HEK293 (cell line): ENCODE data around the gene LMF1.

Experiments used
- CTCF ChIA-PET: fragments of 350-600 bp; formaldehyde crosslinking; extraction: SDS; loops from one replicate; lab custom pipeline; 2021; ENCODE audit warnings: antibody characterized with exemption; lab: Yijun Ruan, JAX
- POLR2A ChIA-PET: fragments of 300-600 bp; formaldehyde crosslinking; extraction: SDS; loops from one replicate; lab custom pipeline; 2020; ENCODE audit warnings: antibody characterized with exemption, inconsistent platforms; lab: Yijun Ruan, JAX
- H3K27ac ChIP-seq: fragments of 200-500 bp; sonication (Bioruptor generic); 2 replicates; pipeline ENCODE4 v1.5.1; 2014; ENCODE audit warnings: low read depth, low read length, control low read depth, inconsistent platforms; ENCODE audit errors: extremely low read depth
- H3K36me3 ChIP-seq, 2 experiments: fragments of 200-500 bp in 1 of 2; sonication (Bioruptor generic) in 1 of 2; 1 replicate in 1 of 2; 2 replicates in 1 of 2; pipeline ENCODE4 v1.5.1; 2014 to 2017; ENCODE audit warnings: inconsistent platforms in 2 of 2, low read length in 2 of 2; ENCODE audit not compliant: control insufficient read depth in 2 of 2, insufficient read depth in 1 of 2
- H3K4me1 ChIP-seq: fragments of 200-500 bp; sonication (Bioruptor generic); 2 replicates; pipeline ENCODE4 v1.5.1; 2014; ENCODE audit warnings: mild to moderate bottlenecking, low read length, inconsistent platforms; ENCODE audit not compliant: control insufficient read depth, insufficient read depth
- H3K4me3 ChIP-seq: 2 replicates; pipeline ENCODE4 v1.5.1; 2011; ENCODE audit warnings: low read depth, mild to moderate bottlenecking, control low read depth, low read length, moderate library complexity
- H3K9me3 ChIP-seq: fragments of 200-500 bp; sonication (Bioruptor generic); 2 replicates; pipeline ENCODE4 v1.5.1; 2014; ENCODE audit warnings: low read depth, low read length, inconsistent platforms; ENCODE audit not compliant: control insufficient read depth, insufficient read depth
- BCL11A ChIP-seq: fragments of 450-650 bp; formaldehyde crosslinking; IDR thresholded peaks from 2 replicates; pipeline ENCODE4 v1.5.1; 2016; ENCODE audit warnings: low read depth, missing biosample characterization, missing genetic modification characterization
- GFI1B ChIP-seq: fragments of 450-650 bp; formaldehyde crosslinking; IDR thresholded peaks from 2 replicates; pipeline ENCODE4 v1.5.1; 2016; ENCODE audit warnings: missing biosample characterization, missing genetic modification characterization
- GLIS1 ChIP-seq: fragments of 450-650 bp; formaldehyde crosslinking; IDR thresholded peaks from 2 replicates; pipeline ENCODE4 v1.5.1; 2016; ENCODE audit warnings: missing biosample characterization, missing genetic modification characterization
- GLIS2 ChIP-seq: fragments of 450-650 bp; formaldehyde crosslinking; IDR thresholded peaks from 2 replicates; pipeline ENCODE4 v1.5.1; 2016; ENCODE audit warnings: missing biosample characterization, missing genetic modification characterization
- KLF10 ChIP-seq: fragments of 450-650 bp; IDR thresholded peaks from 2 replicates; pipeline ENCODE4 v1.5.1; 2018; ENCODE audit warnings: missing biosample characterization, mild to moderate bottlenecking, missing genetic modification characterization
- KLF17 ChIP-seq: fragments of 450-650 bp; formaldehyde crosslinking; IDR thresholded peaks from 2 replicates; pipeline ENCODE4 v1.5.1; 2016; ENCODE audit warnings: missing biosample characterization, missing genetic modification characterization
- REST ChIP-seq: fragments of 450-650 bp; formaldehyde crosslinking; IDR thresholded peaks from 2 replicates; pipeline ENCODE4 v1.5.1; 2016; ENCODE audit warnings: missing biosample characterization, missing genetic modification characterization
- TSHZ1 ChIP-seq: fragments of 450-650 bp; formaldehyde crosslinking; IDR thresholded peaks from 2 replicates; pipeline ENCODE4 v1.5.1; 2016; ENCODE audit warnings: missing biosample characterization, missing genetic modification characterization, borderline replicate concordance
- ZFHX2 ChIP-seq: fragments of 450-650 bp; formaldehyde crosslinking; conservative IDR thresholded peaks from 2 replicates; pipeline ENCODE4 v1.5.1; 2016; ENCODE audit warnings: missing biosample characterization, missing genetic modification characterization
- ZFP3 ChIP-seq: fragments of 450-650 bp; formaldehyde crosslinking; IDR thresholded peaks from 2 replicates; pipeline ENCODE4 v1.5.1; 2016; ENCODE audit warnings: low read depth, missing biosample characterization, missing genetic modification characterization
- ZNF132 ChIP-seq: fragments of 450-650 bp; formaldehyde crosslinking; IDR thresholded peaks from 2 replicates; pipeline ENCODE4 v1.5.1; 2017; ENCODE audit warnings: missing biosample characterization, missing genetic modification characterization, borderline replicate concordance
- ZNF26 ChIP-seq: fragments of 450-650 bp; formaldehyde crosslinking; IDR thresholded peaks from 2 replicates; pipeline ENCODE4 v1.5.1; 2016; ENCODE audit warnings: missing biosample characterization, missing genetic modification characterization
- ZNF266 ChIP-seq: fragments of 450-650 bp; formaldehyde crosslinking; IDR thresholded peaks from 2 replicates; pipeline ENCODE4 v1.5.1; 2016; ENCODE audit warnings: missing biosample characterization, missing genetic modification characterization, low read depth
- ZNF302 ChIP-seq: fragments of 450-650 bp; formaldehyde crosslinking; IDR thresholded peaks from 2 replicates; pipeline ENCODE4 v1.5.1; 2016; ENCODE audit warnings: missing biosample characterization, missing genetic modification characterization, low read depth
- ZNF324 ChIP-seq: fragments of 450-650 bp; formaldehyde crosslinking; IDR thresholded peaks from 2 replicates; pipeline ENCODE4 v1.5.1; 2016; ENCODE audit warnings: missing biosample characterization, missing genetic modification characterization
- ZNF366 ChIP-seq: fragments of 450-650 bp; formaldehyde crosslinking; conservative IDR thresholded peaks from 2 replicates; pipeline ENCODE4 v1.5.1; 2016; ENCODE audit warnings: missing biosample characterization, missing genetic modification characterization
- ZNF433 ChIP-seq: fragments of 450-650 bp; formaldehyde crosslinking; IDR thresholded peaks from 2 replicates; pipeline ENCODE4 v1.5.1; 2016; ENCODE audit warnings: missing biosample characterization, missing genetic modification characterization, low read depth
- ZNF513 ChIP-seq: fragments of 450-650 bp; IDR thresholded peaks from 2 replicates; pipeline ENCODE4 v1.5.1; 2018; ENCODE audit warnings: missing biosample characterization, missing genetic modification characterization
- ZNF610 ChIP-seq: fragments of 450-650 bp; formaldehyde crosslinking; IDR thresholded peaks from 2 replicates; pipeline ENCODE4 v1.5.1; 2016; ENCODE audit warnings: missing biosample characterization, missing genetic modification characterization, borderline replicate concordance
- ZNF658 ChIP-seq: fragments of 450-650 bp; formaldehyde crosslinking; IDR thresholded peaks from 2 replicates; pipeline ENCODE4; 2016; ENCODE audit warnings: missing biosample characterization, missing genetic modification characterization
- ZNF776 ChIP-seq: fragments of 450-650 bp; formaldehyde crosslinking; IDR thresholded peaks from 2 replicates; pipeline ENCODE4 v1.5.0; 2017; ENCODE audit warnings: missing biosample characterization, missing genetic modification characterization, borderline replicate concordance

LMF1 gene

GRCh38 chr16:996681-997080 lies 25.9 kb upstream of the LMF1 start (continued):
- TF ChIP-seq REST (tag by site-specific recombination) (no peak), BCL11A (tag by site-specific recombination) (no peak), KLF17 (tag by site-specific recombination) (no peak), ZNF366 (no peak)
- TF ChIP-seq, all 188 proteins: peak for 0

- H3K36me3 ChIP-seq: no peaks in the 10 kb centered on the region
- H3K9me3 ChIP-seq: no peaks in the 10 kb centered on the region
- ChIA-PET CTCF (interaction anchor here (1.4 kb wide), 1 partner anchor 62 kb away, joined by 4 read pairs; no protein-coding TSS in a partner anchor), POLR2A (interaction anchor here (1.2 kb wide), 1 partner anchor 15 kb away, joined by 6 read pairs; the partner anchor contains the start of gene SOX8)
- no peaks in the 10 kb centered on the region for H3K4me1 ChIP-seq
- no peak overlapping the region for H3K27ac ChIP-seq
- H3K4me3 ChIP-seq: no peak overlapping the region
- TF ChIP-seq ZFHX2 (tag by site-specific recombination): no peak
Measured at GRCh38 chr16:995783-996182, 25.0 kb upstream of the LMF1 start.

GRCh38 chr16:995087-995486 lies 24.3 kb upstream of the LMF1 start:
- ChIA-PET CTCF (no interaction called here), POLR2A (interaction anchor here (1.2 kb wide), 1 partner anchor 14 kb away, joined by 6 read pairs; the partner anchor contains the start of gene SOX8)
- Histone ChIP-seq H3K27ac (no peak overlapping the region), H3K9me3 (no peaks in the 10 kb centered on the region), H3K4me3 (no peak overlapping the region), H3K36me3 (no peaks in the 10 kb centered on the region), H3K4me1 (no peaks in the 10 kb centered on the region)
- TF ChIP-seq GLIS2 (tag by site-specific recombination) (no peak), ZNF513 (no peak), GFI1B (no peak), GLIS1 (no peak), ZNF26 (tag by site-specific recombination) (peak; percentile 42; the same call in 1 of the 2 replicates), ZNF776 (tag by site-specific recombination) (no peak), ZNF266 (tag by site-specific recombination) (no peak), ZNF302 (tag by site-specific recombination) (no peak), ZFP3 (tag by site-specific recombination) (no peak), TSHZ1 (tag by site-specific recombination) (no peak), KLF10 (tag by site-specific recombination) (no peak), ZNF132 (no peak), ZNF658 (tag by site-specific recombination) (no peak), ZNF324 (tag by site-specific recombination) (0 out of 2 replicates have a peak, but pooled peaks have one; percentile 21), KLF17 (tag by site-specific recombination) (0 out of 2 replicates have a peak, but pooled peaks have one; percentile 19), ZNF433 (tag by site-specific recombination) (no peak), ZNF610 (tag by site-specific recombination) (no peak)
